NCI-H2196 treated with DMSO at 0.1 percent for 48 hours (cell line): ENCODE results near the gene SLC35F1.

Experiments used
- DNase-seq: peaks from one replicate; lab custom pipeline; 2025; ENCODE audit not compliant: unreplicated experiment; lab: John Stamatoyannopoulos, UW

SLC35F1 gene

GRCh38 chr6:118305081-118305480 is 398.0 kb downstream of the SLC35F1 start:
- DNase-seq, result no peak

GRCh38 chr6:118306392-118307238 is 399.6 kb downstream of the SLC35F1 start:
- DNase-seq, result no peak

- DNase-seq, result no peak
These were observed 400.5 kb downstream of the SLC35F1 start for GRCh38 chr6:118307581-118307980.

GRCh38 chr6:118309337-118310093 is 402.5 kb downstream of the SLC35F1 start:
- no peak for DNase-seq

GRCh38 chr6:118313208-118313607 is 406.1 kb downstream of the SLC35F1 start:
- DNase-seq, result no peak

GRCh38 chr6:118313762-118314161 is 406.7 kb downstream of the SLC35F1 start:
- no peak for DNase-seq

GRCh38 chr6:118316796-118317384 is 409.8 kb downstream of the SLC35F1 start:
- DNase-seq, result no peak

GRCh38 chr6:118317581-118318563 is 410.8 kb downstream of the SLC35F1 start:
- DNase-seq, result no peak

GRCh38 chr6:118318648-118319047 is 411.6 kb downstream of the SLC35F1 start:
- DNase-seq, result no peak

GRCh38 chr6:118319416-118319815 is 412.4 kb downstream of the SLC35F1 start:
- DNase-seq, result no peak

- DNase-seq, result no peak
These were observed 413.0 kb downstream of the SLC35F1 start for GRCh38 chr6:118319894-118320649.

- DNase-seq, result no peak
These were observed 413.6 kb downstream of the SLC35F1 start for GRCh38 chr6:118320652-118321051.

GRCh38 chr6:118324116-118324515 is 417.1 kb downstream of the SLC35F1 start:
- DNase-seq, result no peak

- DNase-seq, result no peak
These were observed 418.3 kb downstream of the SLC35F1 start for GRCh38 chr6:118325220-118325860.

- no peak for DNase-seq
These were observed 419.6 kb downstream of the SLC35F1 start for GRCh38 chr6:118326712-118327111.

GRCh38 chr6:118327237-118327636 is 420.2 kb downstream of the SLC35F1 start:
- DNase-seq, result no peak

- no peak for DNase-seq
These were observed 426.7 kb downstream of the SLC35F1 start for GRCh38 chr6:118333772-118334171.

- DNase-seq, result no peak
These were observed 427.6 kb downstream of the SLC35F1 start for GRCh38 chr6:118334634-118335033.

GRCh38 chr6:118335325-118335816 is 428.3 kb downstream of the SLC35F1 start:
- peak; percentile 56 for DNase-seq
